Fibroblast of lung (primary cell): ENCODE measurements around the gene ADAM33. TPM values are rescaled to one million over a fixed set of nuclear protein-coding genes. Genes with fewer than 3 reads are reported as not detected.

Experiments
- DNase-seq, 2 donors: peaks; one replicate each; pipeline versions ENCODE4 v3.0.0 to v3.0.0-alpha.2; 2010; ENCODE audit warnings: low read depth in 2 of 2
- H2AFZ ChIP-seq: 2 replicates; pipeline ENCODE4 v1.5.1; 2012; ENCODE audit warnings: low read length, control low read depth, inconsistent platforms
- H3K27ac ChIP-seq: 2 replicates; pipeline ENCODE4 v1.5.1; 2011; ENCODE audit warnings: low read length, control low read depth; ENCODE audit not compliant: insufficient read depth
- H3K27me3 ChIP-seq: 2 replicates; pipeline ENCODE4 v1.5.1; 2011; ENCODE audit warnings: mild to moderate bottlenecking, low read length; ENCODE audit not compliant: control insufficient read depth, insufficient read depth
- H3K36me3 ChIP-seq: 2 replicates; pipeline ENCODE4 v1.5.1; 2011; ENCODE audit warnings: low read length; ENCODE audit not compliant: control insufficient read depth, insufficient read depth
- H3K4me1 ChIP-seq: 2 replicates; pipeline ENCODE4 v1.5.1; 2011; ENCODE audit warnings: low read length; ENCODE audit not compliant: control insufficient read depth, insufficient read depth; ENCODE audit errors: extremely low read depth
- H3K4me2 ChIP-seq: 2 replicates; pipeline ENCODE4 v1.5.1; 2011; ENCODE audit warnings: low read length, control low read depth; ENCODE audit not compliant: insufficient read depth; ENCODE audit errors: extremely low read depth
- H3K4me3 ChIP-seq, 4 experiments: fragments of 200-600 bp in 1 of 4; sonication (generic) in 1 of 4; replicated peaks in 1 of 4; 2 replicates each; pipeline ENCODE4 v1.5.1; 2011 to 2016; ENCODE audit warnings: low read length in 4 of 4, low read depth in 3 of 4, mild to moderate bottlenecking in 3 of 4, control low read depth in 2 of 4, inconsistent platforms in 1 of 4, mixed read lengths in 1 of 4; ENCODE audit not compliant: insufficient read depth in 1 of 4; ENCODE audit errors: control extremely low read depth in 1 of 4
- H3K79me2 ChIP-seq: 2 replicates; pipeline ENCODE4 v1.5.1; 2012; ENCODE audit warnings: mild to moderate bottlenecking, low read length, inconsistent platforms; ENCODE audit not compliant: control insufficient read depth, insufficient read depth
- H3K9ac ChIP-seq: 2 replicates; pipeline ENCODE4 v1.5.1; 2011; ENCODE audit warnings: mild to moderate bottlenecking, low read length, control low read depth; ENCODE audit not compliant: insufficient read depth
- H3K9me3 ChIP-seq: 2 replicates; pipeline ENCODE4 v1.5.1; 2012; ENCODE audit warnings: low read depth, low read length; ENCODE audit not compliant: control insufficient read depth, insufficient read depth
- H4K20me1 ChIP-seq: 2 replicates; pipeline ENCODE4 v1.5.1; 2011; ENCODE audit warnings: low read length; ENCODE audit not compliant: control insufficient read depth, insufficient read depth; ENCODE audit errors: extremely low read depth
- EZH2 ChIP-seq: IDR thresholded peaks from 2 replicates; pipeline ENCODE4 v1.5.1; 2012; ENCODE audit warnings: low read length, control low read depth, mild to moderate bottlenecking; ENCODE audit errors: missing control alignments
- polyA plus RNA-seq, 2 donors: library from polyadenylated mRNA; depleted of rRNA in 1 of 2; stranded (reverse) in 1 of 2; unstranded in 1 of 2; fragments of >200 nt; gene quantifications; 2 replicates each; pipeline ENCODE4 v1.2.1, GENCODE V29; 2011 to 2012; ENCODE audit warnings: missing spikeins in 1 of 2
- total RNA-seq: library from RNA; depleted of rRNA; stranded (reverse); fragments of >200 nt; gene quantifications from 2 replicates; pipeline ENCODE4 v1.2.1, GENCODE V29; 2014
- TF ChIP-seq, protein P1 (sequence below), 2 donors: IDR thresholded peaks in 1 of 2; conservative IDR thresholded peaks in 1 of 2; 1 replicate in 1 of 2; 2 replicates in 1 of 2; pipeline ENCODE4 v1.5.1; 2011 to 2012; ENCODE audit warnings: low read length in 2 of 2, control low read depth in 1 of 2, inconsistent platforms in 1 of 2, low read depth in 1 of 2, mild to moderate bottlenecking in 1 of 2

Gene ADAM33
- total and polyA plus RNA-seq, 2 donors (not counting 1 experiment from before 2014, with no cell fraction given), result 29.4 to 67.9 TPM

DNA sequence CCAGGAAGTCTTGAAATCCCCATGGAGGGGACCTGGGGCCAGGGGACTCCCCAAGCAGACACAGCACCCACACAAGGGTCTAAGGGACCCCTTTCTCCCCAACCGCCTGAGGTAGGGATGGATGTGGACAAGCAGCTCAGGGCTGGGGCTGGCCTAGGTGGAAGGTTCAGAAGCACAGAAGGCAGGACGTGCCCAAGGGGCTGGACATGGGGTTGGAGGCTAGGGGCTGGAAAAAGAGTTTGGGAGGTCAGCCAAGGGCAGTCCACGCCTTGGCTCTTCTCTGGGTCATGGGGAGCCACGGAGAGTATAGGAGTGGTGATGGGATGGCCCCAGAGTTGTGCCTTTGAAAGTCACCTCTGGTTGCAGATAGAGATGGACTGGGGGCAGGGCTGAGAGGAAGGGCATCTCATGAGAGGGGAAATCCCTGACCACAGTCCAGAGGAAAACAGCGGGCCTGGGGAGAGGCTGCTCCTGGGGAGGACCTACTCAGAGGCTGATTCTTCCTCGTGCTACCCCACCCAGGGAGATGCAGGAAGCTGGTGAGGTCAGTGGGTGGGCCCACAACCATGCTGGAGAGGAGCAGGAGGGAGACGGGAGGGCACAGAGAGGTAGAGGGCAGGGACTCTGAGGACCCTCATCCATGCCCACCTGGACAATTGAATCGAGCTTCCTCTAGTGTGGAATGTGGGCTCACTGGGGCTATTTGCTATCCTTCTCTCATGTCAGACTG, 48.2 kb upstream of the ADAM33 start:
- Histone ChIP-seq H3K79me2 (no peaks in the 10 kb centered on the region), H3K9me3 (no peaks in the 10 kb centered on the region), H3K9ac (no peak overlapping the region), H2AFZ (no peak overlapping the region), H3K4me3 (no peak overlapping the region), H3K4me1 (peaks cover 4% of the 10 kb centered on the region), H3K4me2 (no peak overlapping the region), H4K20me1 (no peaks in the 10 kb centered on the region), H3K27ac (no peak overlapping the region), H3K36me3 (no peaks in the 10 kb centered on the region), H3K27me3 (peaks cover 24% of the 10 kb centered on the region)
- no peak for DNase-seq
- TF ChIP-seq, protein P1, sequence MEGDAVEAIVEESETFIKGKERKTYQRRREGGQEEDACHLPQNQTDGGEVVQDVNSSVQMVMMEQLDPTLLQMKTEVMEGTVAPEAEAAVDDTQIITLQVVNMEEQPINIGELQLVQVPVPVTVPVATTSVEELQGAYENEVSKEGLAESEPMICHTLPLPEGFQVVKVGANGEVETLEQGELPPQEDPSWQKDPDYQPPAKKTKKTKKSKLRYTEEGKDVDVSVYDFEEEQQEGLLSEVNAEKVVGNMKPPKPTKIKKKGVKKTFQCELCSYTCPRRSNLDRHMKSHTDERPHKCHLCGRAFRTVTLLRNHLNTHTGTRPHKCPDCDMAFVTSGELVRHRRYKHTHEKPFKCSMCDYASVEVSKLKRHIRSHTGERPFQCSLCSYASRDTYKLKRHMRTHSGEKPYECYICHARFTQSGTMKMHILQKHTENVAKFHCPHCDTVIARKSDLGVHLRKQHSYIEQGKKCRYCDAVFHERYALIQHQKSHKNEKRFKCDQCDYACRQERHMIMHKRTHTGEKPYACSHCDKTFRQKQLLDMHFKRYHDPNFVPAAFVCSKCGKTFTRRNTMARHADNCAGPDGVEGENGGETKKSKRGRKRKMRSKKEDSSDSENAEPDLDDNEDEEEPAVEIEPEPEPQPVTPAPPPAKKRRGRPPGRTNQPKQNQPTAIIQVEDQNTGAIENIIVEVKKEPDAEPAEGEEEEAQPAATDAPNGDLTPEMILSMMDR (conservative IDR thresholded peaks at IDR 0.05 in 1 of 2, IDR thresholded peaks at IDR 0.05 in 1 of 2; ENCODE audit: low read depth in 1 of 2, low read length in 2 of 2), result no peak
- TF ChIP-seq EZH2, result no peak

DNA sequence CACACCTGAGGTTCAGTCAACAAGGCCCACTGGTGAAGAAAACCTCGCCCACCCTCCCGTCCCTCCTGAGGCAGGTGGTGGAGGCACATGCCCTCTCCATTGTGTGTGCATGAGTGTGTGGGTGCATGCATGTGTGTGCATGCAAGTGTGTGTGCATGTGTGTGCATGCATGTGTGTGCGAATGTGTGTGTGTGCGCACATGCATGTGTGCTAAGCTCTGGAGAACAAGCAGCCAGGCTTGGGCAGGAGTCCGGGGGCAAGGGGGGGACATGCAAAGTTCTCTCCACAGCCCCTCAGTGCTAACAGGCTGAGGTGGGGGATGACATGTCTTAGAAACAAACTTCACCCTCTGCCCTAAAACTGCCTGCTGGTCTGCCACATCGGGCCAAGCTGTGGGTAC, 47.6 kb upstream of the ADAM33 start:
- H2AFZ ChIP-seq, result no peak overlapping the region
- no peak for DNase-seq
- no peak overlapping the region for H3K4me3 ChIP-seq
- no peaks in the 10 kb centered on the region for H3K79me2 ChIP-seq
- TF ChIP-seq, protein P1 (conservative IDR thresholded peaks at IDR 0.05 in 1 of 2, IDR thresholded peaks at IDR 0.05 in 1 of 2; ENCODE audit: low read depth in 1 of 2, low read length in 2 of 2), result no peak
- TF ChIP-seq EZH2, result no peak
- H3K36me3 ChIP-seq, result no peaks in the 10 kb centered on the region
- H3K9me3 ChIP-seq, result no peaks in the 10 kb centered on the region
- H3K27me3 ChIP-seq, result peaks cover 24% of the 10 kb centered on the region
- peaks cover 4% of the 10 kb centered on the region for H3K4me1 ChIP-seq
- no peak overlapping the region for H3K4me2 ChIP-seq
- H3K27ac ChIP-seq, result no peak overlapping the region
- H3K9ac ChIP-seq, result no peak overlapping the region
- no peaks in the 10 kb centered on the region for H4K20me1 ChIP-seq

DNA sequence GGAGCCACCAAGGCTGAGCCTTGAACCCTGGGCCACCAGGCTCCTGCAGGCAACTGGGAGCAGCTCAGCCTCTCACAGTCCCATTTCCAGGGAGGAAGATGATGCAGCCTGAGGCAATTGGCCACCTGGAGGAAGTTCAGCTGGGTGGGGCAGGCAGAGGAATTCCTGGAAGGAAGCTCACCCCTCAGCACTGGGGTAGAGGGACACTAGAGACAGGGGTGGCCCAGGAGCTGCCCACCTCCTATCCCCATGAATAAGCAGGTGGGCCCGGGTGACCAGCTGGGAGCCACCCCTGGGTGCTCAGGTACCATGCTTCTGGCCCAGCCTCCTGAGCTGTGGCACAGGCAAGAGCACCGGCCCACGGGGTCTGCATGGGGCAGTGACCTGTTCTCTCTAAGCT, 47.1 kb upstream of the ADAM33 start:
- Histone ChIP-seq H3K4me1 (peaks cover 4% of the 10 kb centered on the region), H3K9ac (no peak overlapping the region), H3K79me2 (no peaks in the 10 kb centered on the region), H3K36me3 (no peaks in the 10 kb centered on the region), H2AFZ (no peak overlapping the region), H3K27me3 (peaks cover 24% of the 10 kb centered on the region), H4K20me1 (no peaks in the 10 kb centered on the region), H3K4me3 (no peak overlapping the region), H3K4me2 (no peak overlapping the region), H3K27ac (no peak overlapping the region), H3K9me3 (no peaks in the 10 kb centered on the region)
- DNase-seq, result no peak
- no peak for TF ChIP-seq EZH2
- TF ChIP-seq, protein P1 (conservative IDR thresholded peaks at IDR 0.05 in 1 of 2, IDR thresholded peaks at IDR 0.05 in 1 of 2; ENCODE audit: low read depth in 1 of 2, low read length in 2 of 2), result no peak
